NCI-H510A (cell line): ENCODE data around the gene NTRK3.

Experiments
- DNase-seq: peaks from one replicate; lab custom pipeline; 2025; lab: John Stamatoyannopoulos, UW

The NTRK3 gene

GRCh38 chr15:87818756-87819155 lies 437.8 kb downstream of the NTRK3 start:
- no peak for DNase-seq

- no peak for DNase-seq
Observed at GRCh38 chr15:87817553-87817952, 439.0 kb downstream of the NTRK3 start.

- no peak for DNase-seq
Observed at GRCh38 chr15:87816811-87817210, 439.7 kb downstream of the NTRK3 start.

GRCh38 chr15:87816016-87816415 lies 440.5 kb downstream of the NTRK3 start:
- no peak for DNase-seq
